Measurements from ENCODE around the gene DNAJC5.

- no peak for TF ChIP-seq CTCF (IDR thresholded peaks at IDR 0.05 in 4 of 5, conservative IDR thresholded peaks at IDR 0.05 in 1 of 5)
- TF ChIP-seq POLR2A (IDR thresholded peaks at IDR 0.05): no peak
These were observed 40.1 kb upstream of the DNAJC5 start for GRCh38 chr20:63854766-63855362.
